Glutamatergic neuron (in vitro differentiated cells): Measurements from ENCODE around the gene C16orf46. TPM values are rescaled to one million over a fixed set of nuclear protein-coding genes. Genes with fewer than 3 reads are reported as not detected.

ENCODE experiments used
- DNase-seq: peaks from one replicate; pipeline ENCODE4 v3.0.0; 2022
- H3K27ac Mint-ChIP-seq: one replicate; pipeline ENCODE4 v1.8.0; 2020; ENCODE audit warnings: mild to moderate bottlenecking, mixed read lengths, inconsistent platforms; ENCODE audit not compliant: unreplicated experiment
- H3K27me3 Mint-ChIP-seq: one replicate; pipeline ENCODE4 v1.8.0; 2020; ENCODE audit warnings: mild to moderate bottlenecking, moderate library complexity, mixed read lengths, inconsistent platforms; ENCODE audit not compliant: unreplicated experiment
- H3K36me3 Mint-ChIP-seq: one replicate; pipeline ENCODE4 v1.8.0; 2020; ENCODE audit warnings: mild to moderate bottlenecking, mixed read lengths, inconsistent platforms; ENCODE audit not compliant: unreplicated experiment
- H3K4me1 Mint-ChIP-seq: one replicate; pipeline ENCODE4 v1.8.0; 2020; ENCODE audit warnings: mild to moderate bottlenecking, low read depth, mixed read lengths, inconsistent platforms; ENCODE audit not compliant: unreplicated experiment
- H3K4me3 Mint-ChIP-seq: one replicate; pipeline ENCODE4 v1.8.0; 2020; ENCODE audit warnings: mild to moderate bottlenecking, mixed read lengths, inconsistent platforms; ENCODE audit not compliant: unreplicated experiment
- H3K9me3 Mint-ChIP-seq: one replicate; pipeline ENCODE4 v1.8.0; 2020; ENCODE audit warnings: mild to moderate bottlenecking, moderate library complexity, mixed read lengths, inconsistent platforms; ENCODE audit not compliant: unreplicated experiment
- CTCF ChIP-seq: fragments of 200-600 bp; sonication (generic); IDR thresholded peaks from one replicate; pipeline ENCODE4 v1.5.0; 2021; ENCODE audit not compliant: partially characterized antibody, unreplicated experiment
- total RNA-seq: library from RNA; stranded (reverse); fragmentation: NEBNext Ultra II Directional; extraction: Animal tissue kit (Norgen Biotek cat#: 25700); gene quantifications from one replicate; pipeline ENCODE4 v1.2.1, GENCODE V29; 2021; ENCODE audit not compliant: unreplicated experiment

The C16orf46 gene
- total RNA-seq, 1 donor from 2014 or later = 1.0 TPM

GRCh38 chr16:81036751-81037350, 40.2 kb downstream of the C16orf46 start:
- TF ChIP-seq CTCF = no peak
- H3K4me3 Mint-ChIP-seq = peak overlapping the region; percentile 93
- peaks cover 19% of the 10 kb centered on the region for H3K4me1 Mint-ChIP-seq
- H3K36me3 Mint-ChIP-seq = no peaks in the 10 kb centered on the region
- no peak for DNase-seq
- H3K9me3 Mint-ChIP-seq = peaks cover 12% of the 10 kb centered on the region
- H3K27me3 Mint-ChIP-seq = peaks cover 2% of the 10 kb centered on the region
- peak overlapping the region; percentile 89 for H3K27ac Mint-ChIP-seq

- H3K9me3 Mint-ChIP-seq = peaks cover 12% of the 10 kb centered on the region
- H3K4me1 Mint-ChIP-seq = peaks cover 19% of the 10 kb centered on the region
- peak; percentile 57 for DNase-seq
- no peaks in the 10 kb centered on the region for H3K36me3 Mint-ChIP-seq
- H3K4me3 Mint-ChIP-seq = peak overlapping the region; percentile 93
- H3K27me3 Mint-ChIP-seq = peaks cover 2% of the 10 kb centered on the region
- no peak for TF ChIP-seq CTCF
- peak overlapping the region; percentile 89 for H3K27ac Mint-ChIP-seq
Observed at GRCh38 chr16:81035975-81036750, 40.9 kb downstream of the C16orf46 start.

GRCh38 chr16:81035398-81035974, 41.6 kb downstream of the C16orf46 start, which contains the start of gene ATMIN:
Gene ATMIN (plus strand): TSS chr16:81035842. CDS start chr16:81035871, 29 bp downstream.
- Mint-ChIP-seq H3K27ac (peak within 1 kb of the TSS; percentile 89), H3K36me3 (no peaks in the 10 kb centered on the region), H3K9me3 (peaks cover 12% of the 10 kb centered on the region), H3K4me3 (peak within 1 kb of the TSS; percentile 93), H3K27me3 (peaks cover 2% of the 10 kb centered on the region), H3K4me1 (peaks cover 17% of the 10 kb centered on the region)
- TF ChIP-seq CTCF = peak; percentile 95
- peak; percentile 92 for DNase-seq

- TF ChIP-seq CTCF = no peak
- no peak for DNase-seq
- Mint-ChIP-seq H3K9me3 (peaks cover 1% of the 10 kb centered on the region), H3K4me1 (no peaks in the 10 kb centered on the region), H3K36me3 (no peaks in the 10 kb centered on the region), H3K27me3 (peaks cover 2% of the 10 kb centered on the region), H3K4me3 (no peak overlapping the region), H3K27ac (no peak overlapping the region)
Observed at GRCh38 chr16:81029930-81030604, 47.0 kb downstream of the C16orf46 start.
